Measurements from ENCODE around the gene PRKCE.
"Not testable (repeated sequence)": the region's sequence is repeated elsewhere in the genome, so short reads cannot be mapped to it uniquely, and the experiment has no call there.

Gene PRKCE

GRCh38 chr2:45691171-45691999 lies 39.9 kb downstream of the PRKCE start:
- Histone ChIP-seq H3K4me1 (peaks cover 45% of the 10 kb centered on the region), H3K9me3 (no peaks in the 10 kb centered on the region), H3K27me3 (no peaks in the 10 kb centered on the region), H3K36me3 (no peaks in the 10 kb centered on the region), H3K4me3 (ENCODE audit: low read depth, low read length) (no peak overlapping the region)
- DNase-seq: no peak
- TF ChIP-seq CTCF (IDR thresholded peaks at IDR 0.05; ENCODE audit: low read depth, low read length): no peak

- H3K4me3 ChIP-seq (ENCODE audit: low read depth, low read length): no peak overlapping the region
- no peaks in the 10 kb centered on the region; the same call in 1 of the 2 replicates for H3K36me3 ChIP-seq
- H3K4me1 ChIP-seq: peaks cover 48% of the 10 kb centered on the region
- H3K9me3 ChIP-seq: no peaks in the 10 kb centered on the region
- no peak for DNase-seq
- no peaks in the 10 kb centered on the region for H3K27me3 ChIP-seq
- TF ChIP-seq CTCF (IDR thresholded peaks at IDR 0.05; ENCODE audit: low read depth, low read length): no peak
Measured at GRCh38 chr2:45692566-45692965, 41.1 kb downstream of the PRKCE start.

GRCh38 chr2:45695480-45696007 lies 44.1 kb downstream of the PRKCE start:
- DNase-seq; H3K36me3 ChIP-seq; H3K4me3 ChIP-seq (ENCODE audit: low read depth, low read length); H3K27me3 ChIP-seq; H3K9me3 ChIP-seq: not testable (repeated sequence)
- peaks cover 41% of the 10 kb centered on the region for H3K4me1 ChIP-seq

GRCh38 chr2:45696708-45697107 lies 45.2 kb downstream of the PRKCE start:
- H3K9me3 ChIP-seq: no peaks in the 10 kb centered on the region
- H3K27me3 ChIP-seq: no peaks in the 10 kb centered on the region
- peaks cover 14% of the 10 kb centered on the region; the same call in 1 of the 2 replicates for H3K36me3 ChIP-seq
- H3K4me1 ChIP-seq: peaks cover 31% of the 10 kb centered on the region
- no peak for TF ChIP-seq CTCF (IDR thresholded peaks at IDR 0.05; ENCODE audit: low read depth, low read length)
- no peak overlapping the region for H3K4me3 ChIP-seq (ENCODE audit: low read depth, low read length)
- peak; percentile 50 for DNase-seq

- H3K27me3 ChIP-seq: no peaks in the 10 kb centered on the region
- no peak for TF ChIP-seq CTCF (IDR thresholded peaks at IDR 0.05; ENCODE audit: low read depth, low read length)
- peaks cover 16% of the 10 kb centered on the region; the same call in 1 of the 2 replicates for H3K36me3 ChIP-seq
- no peak overlapping the region for H3K4me3 ChIP-seq (ENCODE audit: low read depth, low read length)
- DNase-seq: no peak
- H3K4me1 ChIP-seq: peaks cover 31% of the 10 kb centered on the region
- H3K9me3 ChIP-seq: no peaks in the 10 kb centered on the region
Measured at GRCh38 chr2:45697190-45697589, 45.7 kb downstream of the PRKCE start.

GRCh38 chr2:45698554-45698953 lies 47.1 kb downstream of the PRKCE start:
- DNase-seq: peak; percentile 80
- no peaks in the 10 kb centered on the region for H3K9me3 ChIP-seq
- H3K4me3 ChIP-seq (ENCODE audit: low read depth, low read length): no peak overlapping the region
- no peaks in the 10 kb centered on the region for H3K27me3 ChIP-seq
- H3K36me3 ChIP-seq: peaks cover 22% of the 10 kb centered on the region; the same call in 1 of the 2 replicates
- H3K4me1 ChIP-seq: peaks cover 31% of the 10 kb centered on the region
- no peak for TF ChIP-seq CTCF (IDR thresholded peaks at IDR 0.05; ENCODE audit: low read depth, low read length)

All from BE2C (cell line).